Astrocyte (in vitro differentiated cells and primary cell): ENCODE results near the gene HELQ. TPM values are rescaled to one million over a fixed set of nuclear protein-coding genes. Genes with fewer than 3 reads are reported as not detected.

Experiments used
- DNase-seq: peaks from one replicate; pipeline ENCODE4 v3.0.0-alpha.2; 2010; ENCODE audit warnings: low read depth
- FAIRE-seq: peaks from 2 replicates; lab custom pipeline; 2011; peaks lifted over from hg19 to GRCh38; lab: Jason Lieb, UNC
- H2AFZ ChIP-seq: 2 replicates; pipeline ENCODE4 v1.6.0; 2012; ENCODE audit warnings: low read depth, low read length, inconsistent platforms
- H3K27ac ChIP-seq: 2 replicates; pipeline ENCODE4 v1.5.1; 2011; ENCODE audit warnings: low read depth, low read length, inconsistent platforms
- H3K27me3 ChIP-seq: 2 replicates; pipeline ENCODE4 v1.6.0; 2011; ENCODE audit warnings: low read length, inconsistent platforms; ENCODE audit not compliant: insufficient read depth
- H3K36me3 ChIP-seq: 2 replicates; pipeline ENCODE4 v1.5.1; 2011; ENCODE audit warnings: low read length, inconsistent platforms; ENCODE audit not compliant: insufficient read depth
- H3K4me1 ChIP-seq: 2 replicates; pipeline ENCODE4 v1.5.1; 2011; ENCODE audit warnings: low read length, inconsistent platforms; ENCODE audit not compliant: insufficient read depth
- H3K4me2 ChIP-seq: 2 replicates; pipeline ENCODE4 v1.6.0; 2012; ENCODE audit warnings: low read length, inconsistent platforms
- H3K4me3 ChIP-seq: 2 replicates; pipeline ENCODE4 v1.5.1; 2011; ENCODE audit warnings: low read depth, mild to moderate bottlenecking, low read length, inconsistent platforms; ENCODE audit not compliant: insufficient read depth
- H3K79me2 ChIP-seq: 2 replicates; pipeline ENCODE4 v1.6.0; 2012; ENCODE audit warnings: mild to moderate bottlenecking, low read length, inconsistent platforms; ENCODE audit not compliant: insufficient read depth
- H3K9ac ChIP-seq: 2 replicates; pipeline ENCODE4 v1.6.0; 2012; ENCODE audit warnings: mild to moderate bottlenecking, low read length, inconsistent platforms
- H3K9me3 ChIP-seq: 2 replicates; pipeline ENCODE4 v1.5.1; 2012; ENCODE audit warnings: low read depth, mild to moderate bottlenecking, low read length, inconsistent platforms; ENCODE audit not compliant: insufficient read depth
- H4K20me1 ChIP-seq: 2 replicates; pipeline ENCODE4 v1.6.0; 2012; ENCODE audit warnings: low read length, inconsistent platforms; ENCODE audit not compliant: insufficient read depth
- H3K27ac Mint-ChIP-seq: one replicate; pipeline ENCODE4 v1.8.0; 2021; ENCODE audit warnings: mild to moderate bottlenecking, mixed read lengths; ENCODE audit not compliant: unreplicated experiment
- H3K27me3 Mint-ChIP-seq: one replicate; pipeline ENCODE4 v1.8.0; 2021; ENCODE audit warnings: low read depth, mixed read lengths; ENCODE audit not compliant: unreplicated experiment
- H3K36me3 Mint-ChIP-seq: one replicate; pipeline ENCODE4 v1.8.0; 2021; ENCODE audit warnings: low read depth, mixed read lengths; ENCODE audit not compliant: unreplicated experiment
- H3K4me1 Mint-ChIP-seq: one replicate; pipeline ENCODE4 v1.8.0; 2021; ENCODE audit warnings: low read depth, mixed read lengths; ENCODE audit not compliant: unreplicated experiment
- H3K4me3 Mint-ChIP-seq: one replicate; pipeline ENCODE4 v1.8.0; 2021; ENCODE audit warnings: mild to moderate bottlenecking, moderate library complexity, mixed read lengths; ENCODE audit not compliant: unreplicated experiment
- H3K9me3 Mint-ChIP-seq: one replicate; pipeline ENCODE4 v1.8.0; 2021; ENCODE audit warnings: mild to moderate bottlenecking, mixed read lengths; ENCODE audit not compliant: unreplicated experiment
- EZH2 ChIP-seq: IDR thresholded peaks from 2 replicates; pipeline ENCODE4 v1.6.1; 2012; ENCODE audit warnings: mild to moderate bottlenecking, low read length, inconsistent platforms; ENCODE audit not compliant: insufficient read depth
- total RNA-seq: library from RNA; stranded (reverse); gene quantifications from 2 replicates; pipeline ENCODE4 v1.2.1, GENCODE V29; 2021
- TF ChIP-seq, protein P1 (sequence below): IDR thresholded peaks from 2 replicates; pipeline ENCODE4 v1.5.1; 2011; ENCODE audit warnings: low read depth, mild to moderate bottlenecking, inconsistent platforms, low read length, moderate library complexity; ENCODE audit not compliant: insufficient read depth

The HELQ gene
- total RNA-seq, 1 donor from 2014 or later, result 9.4 TPM

DNA sequence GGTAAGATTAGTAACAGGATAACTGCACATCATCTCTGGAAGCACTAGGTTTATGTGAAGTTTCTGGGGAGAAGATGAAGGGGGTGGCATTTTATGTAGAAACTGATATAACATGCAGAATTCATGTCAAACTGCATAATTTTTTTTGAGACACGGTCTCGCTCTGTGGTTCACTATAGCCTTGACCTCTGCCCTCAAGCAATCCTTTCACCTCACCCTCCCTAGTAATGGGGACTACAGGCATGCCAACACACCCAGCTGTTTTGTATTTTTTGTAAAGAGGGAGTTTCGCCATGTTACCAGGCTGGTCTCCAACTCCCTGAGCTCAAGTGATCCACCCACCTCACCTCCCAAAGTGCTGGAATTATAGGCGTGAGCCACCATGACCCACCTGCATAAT, 17.8 kb upstream of the HELQ start:
- Histone ChIP-seq H3K36me3 (peaks cover 11% of the 10 kb centered on the region), H2AFZ (no peak overlapping the region), H3K4me3 (no peak overlapping the region), H3K79me2 (no peaks in the 10 kb centered on the region), H3K27me3 (no peaks in the 10 kb centered on the region), H3K4me1 (no peaks in the 10 kb centered on the region), H3K27ac (no peak overlapping the region), H4K20me1 (no peaks in the 10 kb centered on the region), H3K9me3 (no peaks in the 10 kb centered on the region), H3K9ac (no peak overlapping the region), H3K4me2 (no peak overlapping the region)
- H3K4me3 Mint-ChIP-seq, result no peak overlapping the region
- no peaks in the 10 kb centered on the region for H3K4me1 Mint-ChIP-seq
- TF ChIP-seq, protein P1, sequence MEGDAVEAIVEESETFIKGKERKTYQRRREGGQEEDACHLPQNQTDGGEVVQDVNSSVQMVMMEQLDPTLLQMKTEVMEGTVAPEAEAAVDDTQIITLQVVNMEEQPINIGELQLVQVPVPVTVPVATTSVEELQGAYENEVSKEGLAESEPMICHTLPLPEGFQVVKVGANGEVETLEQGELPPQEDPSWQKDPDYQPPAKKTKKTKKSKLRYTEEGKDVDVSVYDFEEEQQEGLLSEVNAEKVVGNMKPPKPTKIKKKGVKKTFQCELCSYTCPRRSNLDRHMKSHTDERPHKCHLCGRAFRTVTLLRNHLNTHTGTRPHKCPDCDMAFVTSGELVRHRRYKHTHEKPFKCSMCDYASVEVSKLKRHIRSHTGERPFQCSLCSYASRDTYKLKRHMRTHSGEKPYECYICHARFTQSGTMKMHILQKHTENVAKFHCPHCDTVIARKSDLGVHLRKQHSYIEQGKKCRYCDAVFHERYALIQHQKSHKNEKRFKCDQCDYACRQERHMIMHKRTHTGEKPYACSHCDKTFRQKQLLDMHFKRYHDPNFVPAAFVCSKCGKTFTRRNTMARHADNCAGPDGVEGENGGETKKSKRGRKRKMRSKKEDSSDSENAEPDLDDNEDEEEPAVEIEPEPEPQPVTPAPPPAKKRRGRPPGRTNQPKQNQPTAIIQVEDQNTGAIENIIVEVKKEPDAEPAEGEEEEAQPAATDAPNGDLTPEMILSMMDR, result no peak
- no peak for TF ChIP-seq EZH2
- no peaks in the 10 kb centered on the region for H3K36me3 Mint-ChIP-seq
- H3K9me3 Mint-ChIP-seq, result no peaks in the 10 kb centered on the region
- no peak overlapping the region for H3K27ac Mint-ChIP-seq
- no peak for DNase-seq
- no peaks in the 10 kb centered on the region for H3K27me3 Mint-ChIP-seq
- FAIRE-seq, result no peak

GRCh38 chr4:83456184-83456501, 520 bp upstream of the HELQ start:
- H3K27me3 Mint-ChIP-seq, result no peaks in the 10 kb centered on the region
- H2AFZ ChIP-seq, result peak overlapping the region; percentile 90
- peak overlapping the region; percentile 98 for H3K27ac ChIP-seq
- peaks cover 52% of the 10 kb centered on the region for H3K79me2 ChIP-seq
- no peaks in the 10 kb centered on the region for H3K36me3 Mint-ChIP-seq
- H3K9ac ChIP-seq, result peak overlapping the region; percentile 99
- H3K9me3 Mint-ChIP-seq, result no peaks in the 10 kb centered on the region
- H3K36me3 ChIP-seq, result peaks cover 8% of the 10 kb centered on the region
- H3K9me3 ChIP-seq, result no peaks in the 10 kb centered on the region
- H3K4me1 ChIP-seq, result peaks cover 4% of the 10 kb centered on the region
- TF ChIP-seq, protein P1, result no peak
- no peak for TF ChIP-seq EZH2
- no peaks in the 10 kb centered on the region for H4K20me1 ChIP-seq
- FAIRE-seq, result no peak
- H3K4me1 Mint-ChIP-seq, result peaks cover 8% of the 10 kb centered on the region
- H3K4me3 Mint-ChIP-seq, result peak overlapping the region; percentile 100
- H3K4me2 ChIP-seq, result peak overlapping the region; percentile 86
- H3K4me3 ChIP-seq, result peak overlapping the region; percentile 93
- no peaks in the 10 kb centered on the region for H3K27me3 ChIP-seq
- no peak for DNase-seq
- peak overlapping the region; percentile 99 for H3K27ac Mint-ChIP-seq

DNA sequence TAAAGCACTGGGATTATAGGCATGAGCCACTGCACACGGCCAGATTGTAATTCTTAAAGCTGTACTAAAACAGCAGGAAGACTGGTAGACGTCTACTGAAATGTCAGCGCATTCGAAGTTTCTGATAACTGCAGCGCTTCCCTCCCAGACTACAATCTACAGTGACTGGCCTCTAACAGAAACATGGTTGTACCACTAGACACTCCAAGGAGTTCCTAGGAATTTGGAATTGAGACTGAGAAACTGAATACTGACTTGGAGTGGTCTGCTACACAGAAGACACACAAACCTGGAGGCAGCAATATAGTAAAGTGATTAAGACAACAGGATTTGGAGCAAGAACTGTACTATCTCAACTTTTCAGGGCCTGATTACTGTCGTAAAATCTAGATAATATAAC, 937 bp downstream of the HELQ start:
- H3K36me3 Mint-ChIP-seq, result no peaks in the 10 kb centered on the region
- no peaks in the 10 kb centered on the region for H3K27me3 ChIP-seq
- no peak overlapping the region for H2AFZ ChIP-seq
- TF ChIP-seq EZH2, result no peak
- TF ChIP-seq, protein P1, result no peak
- H3K9me3 ChIP-seq, result no peaks in the 10 kb centered on the region
- H3K4me1 ChIP-seq, result peaks cover 4% of the 10 kb centered on the region
- no peaks in the 10 kb centered on the region for H4K20me1 ChIP-seq
- peak overlapping the region; percentile 99 for H3K9ac ChIP-seq
- peak overlapping the region; percentile 98 for H3K27ac ChIP-seq
- peak overlapping the region; percentile 100 for H3K4me3 Mint-ChIP-seq
- peak overlapping the region; percentile 93 for H3K4me3 ChIP-seq
- no peaks in the 10 kb centered on the region for H3K9me3 Mint-ChIP-seq
- H3K4me1 Mint-ChIP-seq, result peaks cover 8% of the 10 kb centered on the region
- H3K27ac Mint-ChIP-seq, result peak overlapping the region; percentile 99
- H3K4me2 ChIP-seq, result peak overlapping the region; percentile 86
- FAIRE-seq, result no peak
- H3K36me3 ChIP-seq, result peaks cover 5% of the 10 kb centered on the region
- DNase-seq, result peak; percentile 6
- peaks cover 52% of the 10 kb centered on the region for H3K79me2 ChIP-seq
- H3K27me3 Mint-ChIP-seq, result no peaks in the 10 kb centered on the region
